ENCODE measurements around the gene FAM204A.

The FAM204A gene

DNA sequence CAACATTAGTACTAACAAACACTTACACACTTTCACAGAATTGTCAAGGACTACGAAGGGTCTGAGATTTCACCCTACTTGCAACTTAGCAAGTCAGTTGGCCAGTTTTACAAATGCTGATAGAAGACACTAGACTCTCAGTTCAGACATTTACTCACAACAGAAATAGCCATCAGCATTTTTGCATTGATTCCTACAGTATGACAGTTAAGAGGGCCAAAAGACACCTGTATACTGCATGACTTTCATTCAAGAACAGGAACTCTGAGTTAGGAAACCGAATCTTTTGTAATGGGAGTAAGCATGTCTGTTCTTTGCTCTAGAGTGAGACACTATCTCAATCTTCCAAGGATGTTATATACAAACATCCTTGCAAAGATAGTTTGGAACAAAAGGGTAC lies 40.9 kb downstream of the FAM204A start:
- Histone ChIP-seq H3K9me3 (ENCODE audit: control insufficient read depth, low read length) (no peaks in the 10 kb centered on the region), H2BK15ac (ENCODE audit: low read depth, poor library complexity, severe bottlenecking) (no peak overlapping the region), H4K91ac (ENCODE audit: low read length) (no peak overlapping the region), H2BK5ac (ENCODE audit: low read depth, low read length, poor library complexity, severe bottlenecking) (no peak overlapping the region), H3K4me2 (ENCODE audit: low read length, poor library complexity, severe bottlenecking) (no peak overlapping the region), H3K18ac (ENCODE audit: low read depth in 1 of 2, low read length in 2 of 2) (no peak overlapping the region), H2AK5ac (ENCODE audit: low read length, severe bottlenecking) (no peak overlapping the region), H3K79me1 (replicated peaks; ENCODE audit: low read length, poor library complexity, severe bottlenecking) (no peaks in the 10 kb centered on the region), H2BK12ac (ENCODE audit: low read length in 2 of 2) (no peak overlapping the region), H3K27me3 (ENCODE audit: control insufficient read depth in 1 of 2, insufficient read depth in 1 of 2, low read length in 2 of 2) (no peaks in the 10 kb centered on the region), H3K4me3 (ENCODE audit: insufficient read depth in 1 of 2, low read depth in 1 of 2, low read length in 2 of 2) (no peak overlapping the region), H3K9ac (ENCODE audit: low read length) (no peak overlapping the region), H3K4ac (ENCODE audit: low read depth in 1 of 2, low read length in 2 of 2) (no peak overlapping the region), H3K4me1 (ENCODE audit: control insufficient read depth, insufficient read depth, low read depth, low read length) (no peaks in the 10 kb centered on the region), H2AFZ (ENCODE audit: low read depth, low read length) (no peak overlapping the region), H2BK120ac (ENCODE audit: low read depth, low read length) (no peak overlapping the region), H3K14ac (ENCODE audit: low read length in 2 of 2) (no peak overlapping the region), H3K23ac (ENCODE audit: low read length in 2 of 2) (no peak overlapping the region), H3K27ac (ENCODE audit: low read length, poor library complexity, severe bottlenecking) (no peak overlapping the region), H3K36me3 (ENCODE audit: control insufficient read depth in 1 of 2, insufficient read depth in 2 of 2, low read depth in 1 of 2, low read length in 2 of 2) (peaks cover 4 to 27% of the 10 kb centered on the region in 2 experiments), H4K8ac (ENCODE audit: low read length) (no peak overlapping the region)
- DNase-seq, result no peak
- WGBS, result 98% methylated on average over 1 of the region's 2 CpGs

DNA sequence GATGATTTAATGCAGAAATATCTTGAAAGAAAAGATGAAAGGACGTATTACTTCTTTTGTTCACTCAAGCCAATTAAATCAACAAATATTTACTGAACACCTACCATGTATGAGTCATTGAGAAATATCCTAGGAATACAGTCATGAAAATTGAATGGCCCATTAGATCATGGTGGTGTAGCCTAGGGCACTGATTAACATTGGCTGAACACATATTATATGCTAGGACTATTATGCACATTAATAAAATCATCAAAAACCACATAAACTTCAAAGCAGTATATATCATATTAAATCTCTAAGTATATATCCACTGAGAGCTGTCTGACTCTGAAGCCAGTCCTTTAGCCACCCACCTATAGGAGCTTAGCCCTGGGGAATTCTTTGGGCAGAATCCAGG lies 41.8 kb downstream of the FAM204A start:
- Histone ChIP-seq H2AK5ac (ENCODE audit: low read length, severe bottlenecking) (no peak overlapping the region), H2AFZ (ENCODE audit: low read depth, low read length) (no peak overlapping the region), H3K27me3 (ENCODE audit: control insufficient read depth in 1 of 2, insufficient read depth in 1 of 2, low read length in 2 of 2) (no peaks in the 10 kb centered on the region), H2BK120ac (ENCODE audit: low read depth, low read length) (no peak overlapping the region), H3K23ac (ENCODE audit: low read length in 2 of 2) (no peak overlapping the region), H3K9me3 (ENCODE audit: control insufficient read depth, low read length) (no peaks in the 10 kb centered on the region), H4K8ac (ENCODE audit: low read length) (no peak overlapping the region), H4K91ac (ENCODE audit: low read length) (no peak overlapping the region), H2BK12ac (ENCODE audit: low read length in 2 of 2) (no peak overlapping the region), H3K9ac (ENCODE audit: low read length) (no peak overlapping the region), H3K27ac (ENCODE audit: low read length, poor library complexity, severe bottlenecking) (no peak overlapping the region), H2BK5ac (ENCODE audit: low read depth, low read length, poor library complexity, severe bottlenecking) (no peak overlapping the region), H3K4me2 (ENCODE audit: low read length, poor library complexity, severe bottlenecking) (no peak overlapping the region), H3K4me3 (ENCODE audit: insufficient read depth in 1 of 2, low read depth in 1 of 2, low read length in 2 of 2) (no peak overlapping the region), H3K14ac (ENCODE audit: low read length in 2 of 2) (no peak overlapping the region), H3K18ac (ENCODE audit: low read depth in 1 of 2, low read length in 2 of 2) (no peak overlapping the region), H2BK15ac (ENCODE audit: low read depth, poor library complexity, severe bottlenecking) (no peak overlapping the region), H3K36me3 (ENCODE audit: control insufficient read depth in 1 of 2, insufficient read depth in 2 of 2, low read depth in 1 of 2, low read length in 2 of 2) (peaks cover 4 to 18% of the 10 kb centered on the region in 2 experiments), H3K4me1 (ENCODE audit: control insufficient read depth, insufficient read depth, low read depth, low read length) (no peaks in the 10 kb centered on the region), H3K79me1 (replicated peaks; ENCODE audit: low read length, poor library complexity, severe bottlenecking) (no peaks in the 10 kb centered on the region), H3K4ac (ENCODE audit: low read depth in 1 of 2, low read length in 2 of 2) (no peak overlapping the region)
- no CpG with 5 or more reads among the region's 1 CpG for WGBS
- DNase-seq, result no peak

DNA sequence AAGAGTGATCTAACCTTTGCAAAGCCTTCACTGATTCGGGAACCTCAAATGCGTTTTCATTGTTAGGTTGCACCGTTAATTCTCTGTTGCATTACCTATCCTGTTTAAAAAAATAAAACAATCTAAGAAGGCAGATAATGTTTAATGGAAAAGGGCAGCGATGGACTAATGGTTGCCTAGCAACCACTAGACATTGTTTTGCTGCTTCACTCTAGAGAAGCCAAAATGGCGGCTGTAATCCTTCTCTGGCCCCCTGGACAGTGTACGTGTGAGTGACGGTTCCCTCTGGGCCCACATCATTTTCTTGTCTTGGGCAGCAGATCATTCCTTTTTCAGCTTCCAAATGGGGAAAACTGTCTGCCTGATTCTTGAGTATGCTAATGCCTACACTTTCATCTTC lies 43.3 kb downstream of the FAM204A start:
- Histone ChIP-seq H3K18ac (ENCODE audit: low read depth in 1 of 2, low read length in 2 of 2) (no peak overlapping the region), H2BK5ac (ENCODE audit: low read depth, low read length, poor library complexity, severe bottlenecking) (no peak overlapping the region), H3K9ac (ENCODE audit: low read length) (no peak overlapping the region), H4K91ac (ENCODE audit: low read length) (no peak overlapping the region), H3K4me3 (ENCODE audit: insufficient read depth in 1 of 2, low read depth in 1 of 2, low read length in 2 of 2) (no peak overlapping the region), H2AFZ (ENCODE audit: low read depth, low read length) (no peak overlapping the region), H3K4me1 (ENCODE audit: control insufficient read depth, insufficient read depth, low read depth, low read length) (no peaks in the 10 kb centered on the region), H3K9me3 (ENCODE audit: control insufficient read depth, low read length) (no peaks in the 10 kb centered on the region), H2BK12ac (ENCODE audit: low read length in 2 of 2) (no peak overlapping the region), H4K8ac (ENCODE audit: low read length) (no peak overlapping the region), H2AK5ac (ENCODE audit: low read length, severe bottlenecking) (no peak overlapping the region), H3K79me1 (replicated peaks; ENCODE audit: low read length, poor library complexity, severe bottlenecking) (no peaks in the 10 kb centered on the region), H3K4me2 (ENCODE audit: low read length, poor library complexity, severe bottlenecking) (no peak overlapping the region), H3K36me3 (ENCODE audit: control insufficient read depth in 1 of 2, insufficient read depth in 2 of 2, low read depth in 1 of 2, low read length in 2 of 2) (peaks cover 0 to 8% of the 10 kb centered on the region in 2 experiments), H3K23ac (ENCODE audit: low read length in 2 of 2) (no peak overlapping the region), H3K27me3 (ENCODE audit: control insufficient read depth in 1 of 2, insufficient read depth in 1 of 2, low read length in 2 of 2) (no peaks in the 10 kb centered on the region), H3K14ac (ENCODE audit: low read length in 2 of 2) (no peak overlapping the region), H2BK15ac (ENCODE audit: low read depth, poor library complexity, severe bottlenecking) (no peak overlapping the region), H3K27ac (ENCODE audit: low read length, poor library complexity, severe bottlenecking) (no peak overlapping the region), H2BK120ac (ENCODE audit: low read depth, low read length) (no peak overlapping the region), H3K4ac (ENCODE audit: low read depth in 1 of 2, low read length in 2 of 2) (no peak overlapping the region)
- no peak for DNase-seq
- WGBS, result 89% methylated on average over 7 of the region's 7 CpGs

- no peak overlapping the region for H3K27ac ChIP-seq (ENCODE audit: low read length, poor library complexity, severe bottlenecking)
- peaks cover 3 to 29% of the 10 kb centered on the region in 2 experiments for H3K27me3 ChIP-seq (ENCODE audit: control insufficient read depth in 1 of 2, insufficient read depth in 1 of 2, low read length in 2 of 2)
- no peak overlapping the region for H4K8ac ChIP-seq (ENCODE audit: low read length)
- H3K4me1 ChIP-seq (ENCODE audit: control insufficient read depth, insufficient read depth, low read depth, low read length), result no peaks in the 10 kb centered on the region
- H2BK15ac ChIP-seq (ENCODE audit: low read depth, poor library complexity, severe bottlenecking), result no peak overlapping the region
- no peak overlapping the region for H2AK5ac ChIP-seq (ENCODE audit: low read length, severe bottlenecking)
- H3K4ac ChIP-seq (ENCODE audit: low read depth in 1 of 2, low read length in 2 of 2), result no peak overlapping the region
- H2BK5ac ChIP-seq (ENCODE audit: low read depth, low read length, poor library complexity, severe bottlenecking), result no peak overlapping the region
- no peak overlapping the region for H3K18ac ChIP-seq (ENCODE audit: low read depth in 1 of 2, low read length in 2 of 2)
- H2AFZ ChIP-seq (ENCODE audit: low read depth, low read length), result no peak overlapping the region
- H3K4me2 ChIP-seq (ENCODE audit: low read length, poor library complexity, severe bottlenecking), result no peak overlapping the region
- DNase-seq, result no peak
- no peak overlapping the region for H4K91ac ChIP-seq (ENCODE audit: low read length)
- H2BK12ac ChIP-seq (ENCODE audit: low read length in 2 of 2), result no peak overlapping the region
- no peak overlapping the region for H3K14ac ChIP-seq (ENCODE audit: low read length in 2 of 2)
- H3K4me3 ChIP-seq (ENCODE audit: insufficient read depth in 1 of 2, low read depth in 1 of 2, low read length in 2 of 2), result no peak overlapping the region
- H3K36me3 ChIP-seq (ENCODE audit: control insufficient read depth in 1 of 2, insufficient read depth in 2 of 2, low read depth in 1 of 2, low read length in 2 of 2), result no peaks in the 10 kb centered on the region
- no peak overlapping the region for H3K9ac ChIP-seq (ENCODE audit: low read length)
- H3K9me3 ChIP-seq (ENCODE audit: control insufficient read depth, low read length), result peaks cover 5% of the 10 kb centered on the region
- no peaks in the 10 kb centered on the region for H3K79me1 ChIP-seq (replicated peaks; ENCODE audit: low read length, poor library complexity, severe bottlenecking)
- H2BK120ac ChIP-seq (ENCODE audit: low read depth, low read length), result no peak overlapping the region
- no peak overlapping the region for H3K23ac ChIP-seq (ENCODE audit: low read length in 2 of 2)
These were observed 51.0 kb downstream of the FAM204A start for GRCh38 chr10:118291122-118291521.
